OCI-LY7 (cell line): ENCODE measurements around the gene UCN. TPM values are rescaled to one million over a fixed set of nuclear protein-coding genes. Genes with fewer than 3 reads are reported as not detected.

Experiments
- BruUV-seq: library from RNA; stranded (reverse); fragments of 400-500 nt; replicated peaks from 2 replicates; lab custom pipeline; 2021; lab: Mats Ljungman, UMichigan
- CTCF ChIA-PET: fragments of 300-600 bp; sonication (Branson Sonifier 250); formaldehyde crosslinking; loops from one replicate; lab custom pipeline; 2022; ENCODE audit warnings: antibody characterized with exemption; ENCODE audit not compliant: unreplicated experiment; lab: Charles Lee
- POLR2A ChIA-PET: fragments of 300-600 bp; sonication (Branson Sonifier 250); formaldehyde crosslinking; loops from one replicate; lab custom pipeline; 2022; ENCODE audit warnings: antibody characterized with exemption; lab: Charles Lee
- DNase-seq: peaks from one replicate; pipeline ENCODE4 v3.0.0-alpha.2; 2015; ENCODE audit warnings: low spot score
- H2AFZ ChIP-seq: fragments of 200-600 bp; sonication (generic), shearing (Covaris generic); 2 replicates; pipeline ENCODE4 v1.6.1; 2014; ENCODE audit warnings: mild to moderate bottlenecking, antibody characterized with exemption, low read length, moderate library complexity
- H3K27ac ChIP-seq: fragments of 200-600 bp; sonication (generic); 2 replicates; pipeline ENCODE4 v1.5.1; 2014; ENCODE audit warnings: mixed run types, low read depth, mild to moderate bottlenecking, moderate library complexity, low read length, inconsistent platforms; ENCODE audit not compliant: poor library complexity, severe bottlenecking
- H3K36me3 ChIP-seq: fragments of 200-600 bp; sonication (generic); 2 replicates; pipeline ENCODE4 v1.6.1; 2014; ENCODE audit warnings: mild to moderate bottlenecking, antibody characterized with exemption, low read length, moderate library complexity, mixed read lengths; ENCODE audit not compliant: insufficient read depth
- H3K4me1 ChIP-seq: fragments of 200-600 bp; sonication (generic); 2 replicates; pipeline ENCODE4 v1.5.1; 2014; ENCODE audit warnings: mild to moderate bottlenecking, low read length; ENCODE audit not compliant: insufficient read depth, poor library complexity, severe bottlenecking
- H3K4me2 ChIP-seq: fragments of 200-600 bp; sonication (generic); 2 replicates; pipeline ENCODE4 v1.6.1; 2014; ENCODE audit warnings: mild to moderate bottlenecking, low read length
- H3K4me3 ChIP-seq: fragments of 200-600 bp; sonication (generic); 2 replicates; pipeline ENCODE4 v1.5.1; 2014; ENCODE audit warnings: mild to moderate bottlenecking, low read depth, low read length; ENCODE audit not compliant: poor library complexity, severe bottlenecking
- H3K79me2 ChIP-seq: fragments of 200-600 bp; sonication (generic); 2 replicates; pipeline ENCODE4 v1.6.1; 2016; ENCODE audit warnings: low read depth, mild to moderate bottlenecking, low read length, moderate library complexity, mixed read lengths; ENCODE audit not compliant: insufficient read depth
- H3K9me2 ChIP-seq: fragments of 200-600 bp; sonication (generic); 2 replicates; pipeline ENCODE4 v1.6.1; 2016; ENCODE audit warnings: mild to moderate bottlenecking, low read length, mixed read lengths; ENCODE audit not compliant: insufficient read depth
- H3K9me3 ChIP-seq: fragments of 200-600 bp; sonication (generic); 2 replicates; pipeline ENCODE4 v1.6.1; 2014; ENCODE audit warnings: mild to moderate bottlenecking, mixed run types, low read length, mixed read lengths
- H4K20me1 ChIP-seq: fragments of 200-600 bp; sonication (generic); 2 replicates; pipeline ENCODE4 v1.6.1; 2014; ENCODE audit warnings: mild to moderate bottlenecking, antibody characterized with exemption, low read length, moderate library complexity, mixed read lengths; ENCODE audit not compliant: insufficient read depth
- CTCF ChIP-seq: fragments of 200-600 bp; sonication (generic); conservative IDR thresholded peaks from 2 replicates; pipeline ENCODE4 v1.5.1; 2014; ENCODE audit warnings: mild to moderate bottlenecking, antibody characterized with exemption, low read length, moderate library complexity, mixed read lengths
- EZH2phosphoT487 ChIP-seq: fragments of 200-600 bp; sonication (generic); IDR thresholded peaks from 2 replicates; pipeline ENCODE4 v1.6.1; 2018; ENCODE audit warnings: low read depth, borderline replicate concordance, mild to moderate bottlenecking, mixed run types, antibody characterized with exemption, low read length, moderate library complexity, mixed read lengths
- intact Hi-C: fragments of 100-400 bp; cut with micrococcal nuclease; formaldehyde crosslinking; loops from one replicate; pipeline ENCODE4 v1.10.0; 2022; ENCODE audit not compliant: unreplicated experiment
- total RNA-seq, 2 experiments: library from RNA; depleted of rRNA in 1 of 2; stranded (reverse); fragments of >200 nt in 1 of 2; shearing (Covaris generic) in 1 of 2; gene quantifications; 2 replicates each; pipeline ENCODE4 v1.2.3, GENCODE V29; 2014 to 2022

Gene UCN
- total RNA-seq, 2 experiments from 2014 or later = 6.4 to 7.2 TPM

GRCh38 chr2:27306136-27306535, 2.1 kb downstream of the UCN start:
- H3K79me2 ChIP-seq = no peaks in the 10 kb centered on the region
- DNase-seq = no peak
- BruUV-seq = no TSS peak
- no peak overlapping the region for H3K4me3 ChIP-seq
- peaks cover 14% of the 10 kb centered on the region for H3K4me1 ChIP-seq
- H3K27ac ChIP-seq = no peak overlapping the region
- intact Hi-C loops = no loop called here
- no peaks in the 10 kb centered on the region for H4K20me1 ChIP-seq
- H3K9me3 ChIP-seq = no peaks in the 10 kb centered on the region
- no peak overlapping the region for H3K4me2 ChIP-seq
- no peak overlapping the region for H2AFZ ChIP-seq
- TF ChIP-seq EZH2phosphoT487 = no peak
- TF ChIP-seq CTCF = no peak
- ChIA-PET CTCF (no interaction called here), POLR2A (no interaction called here)
- H3K9me2 ChIP-seq = no peaks in the 10 kb centered on the region
- H3K36me3 ChIP-seq = peaks cover 6% of the 10 kb centered on the region; the same call in 1 of the 2 replicates

GRCh38 chr2:27305516-27305915, 2.7 kb downstream of the UCN start:
- Histone ChIP-seq H3K9me3 (no peaks in the 10 kb centered on the region), H2AFZ (no peak overlapping the region), H3K4me1 (peaks cover 14% of the 10 kb centered on the region), H4K20me1 (no peaks in the 10 kb centered on the region), H3K4me3 (no peak overlapping the region), H3K9me2 (no peaks in the 10 kb centered on the region), H3K36me3 (peaks cover 6% of the 10 kb centered on the region; the same call in 1 of the 2 replicates), H3K79me2 (no peaks in the 10 kb centered on the region), H3K4me2 (no peak overlapping the region), H3K27ac (no peak overlapping the region)
- ChIA-PET CTCF (no interaction called here), POLR2A (interaction anchor here (0.8 kb wide), 1 partner anchor 18 kb away, joined by 4 read pairs; no protein-coding TSS in a partner anchor)
- intact Hi-C loops = no loop called here
- TF ChIP-seq CTCF (no peak), EZH2phosphoT487 (no peak)
- no peak for DNase-seq
- no TSS peak for BruUV-seq

GRCh38 chr2:27304488-27305240, 3.6 kb downstream of the UCN start:
- H3K36me3 ChIP-seq = peaks cover 4% of the 10 kb centered on the region; the same call in 1 of the 2 replicates
- no peak for DNase-seq
- no peak for TF ChIP-seq CTCF
- no peak for TF ChIP-seq EZH2phosphoT487
- no peak overlapping the region for H3K4me2 ChIP-seq
- no TSS peak for BruUV-seq
- peaks cover 14% of the 10 kb centered on the region for H3K4me1 ChIP-seq
- H3K9me3 ChIP-seq = no peaks in the 10 kb centered on the region
- H3K4me3 ChIP-seq = no peak overlapping the region
- H4K20me1 ChIP-seq = no peaks in the 10 kb centered on the region
- H3K79me2 ChIP-seq = no peaks in the 10 kb centered on the region
- ChIA-PET CTCF (no interaction called here), POLR2A (interaction anchor here (0.8 kb wide), 1 partner anchor 19 kb away, joined by 4 read pairs; no protein-coding TSS in a partner anchor)
- H2AFZ ChIP-seq = no peak overlapping the region
- no peak overlapping the region for H3K27ac ChIP-seq
- intact Hi-C loops = loop anchor here (5.0 kb wide), 1 partner anchor 192 kb away; no protein-coding TSS in a partner anchor
- no peaks in the 10 kb centered on the region for H3K9me2 ChIP-seq
